ENCODE data around the gene G3BP2. TPM values are rescaled to one million over a fixed set of nuclear protein-coding genes. Genes with fewer than 3 reads are reported as not detected.
"Not testable (repeated sequence)": the region's sequence is repeated elsewhere in the genome, so short reads cannot be mapped to it uniquely, and the experiment has no call there.

Gene G3BP2
- total and polyA plus RNA-seq, 2 donors from 2014 or later = 31.4 to 111 TPM

DNA sequence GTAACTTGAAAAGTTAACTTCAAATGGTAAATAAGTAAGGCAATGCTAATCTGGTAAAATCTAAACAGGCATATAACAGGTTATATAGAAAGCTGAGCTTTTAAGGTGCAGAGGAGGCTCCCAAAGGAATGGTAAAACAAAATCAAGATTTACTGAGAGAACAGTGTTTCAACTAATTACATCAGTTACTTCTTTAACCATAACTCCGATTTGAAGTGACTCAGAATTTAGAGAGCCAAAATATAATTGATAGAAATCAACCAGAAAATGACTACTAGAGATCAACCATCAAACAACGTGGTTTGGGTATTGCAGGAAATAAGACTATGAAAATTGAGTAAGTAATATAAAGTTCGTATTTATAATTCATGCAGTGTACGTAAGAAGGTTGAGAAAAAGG, 6.9 kb downstream of the G3BP2 start:
- Histone ChIP-seq H3K4me1 (ENCODE audit: control insufficient read depth in 2 of 3, insufficient read depth in 2 of 3, low read depth in 1 of 3, low read length in 3 of 3) (peaks cover 0 to 16% (median 4%) of the 10 kb centered on the region in 3 donors), H3K9me3 (ENCODE audit: control insufficient read depth in 2 of 3, insufficient read depth in 1 of 3, low read length in 3 of 3) (no peaks in the 10 kb centered on the region), H3K27me3 (ENCODE audit: control insufficient read depth, insufficient read depth, low read length) (no peaks in the 10 kb centered on the region), H3K4me3 (ENCODE audit: low read length in 3 of 3) (no peak overlapping the region), H3K9ac (ENCODE audit: low read length in 3 of 3) (no peak overlapping the region), H3K36me3 (ENCODE audit: control insufficient read depth in 2 of 3, insufficient read depth in 3 of 3, low read length in 3 of 3) (no peaks in the 10 kb centered on the region), H3K27ac (ENCODE audit: low read depth in 2 of 2, low read length in 2 of 2) (no peak overlapping the region)
- DNase-seq (no peak), FAIRE-seq (no peak)
- intact Hi-C loops (cut with DNase I) = no loop called here
- TF ChIP-seq, protein P1, sequence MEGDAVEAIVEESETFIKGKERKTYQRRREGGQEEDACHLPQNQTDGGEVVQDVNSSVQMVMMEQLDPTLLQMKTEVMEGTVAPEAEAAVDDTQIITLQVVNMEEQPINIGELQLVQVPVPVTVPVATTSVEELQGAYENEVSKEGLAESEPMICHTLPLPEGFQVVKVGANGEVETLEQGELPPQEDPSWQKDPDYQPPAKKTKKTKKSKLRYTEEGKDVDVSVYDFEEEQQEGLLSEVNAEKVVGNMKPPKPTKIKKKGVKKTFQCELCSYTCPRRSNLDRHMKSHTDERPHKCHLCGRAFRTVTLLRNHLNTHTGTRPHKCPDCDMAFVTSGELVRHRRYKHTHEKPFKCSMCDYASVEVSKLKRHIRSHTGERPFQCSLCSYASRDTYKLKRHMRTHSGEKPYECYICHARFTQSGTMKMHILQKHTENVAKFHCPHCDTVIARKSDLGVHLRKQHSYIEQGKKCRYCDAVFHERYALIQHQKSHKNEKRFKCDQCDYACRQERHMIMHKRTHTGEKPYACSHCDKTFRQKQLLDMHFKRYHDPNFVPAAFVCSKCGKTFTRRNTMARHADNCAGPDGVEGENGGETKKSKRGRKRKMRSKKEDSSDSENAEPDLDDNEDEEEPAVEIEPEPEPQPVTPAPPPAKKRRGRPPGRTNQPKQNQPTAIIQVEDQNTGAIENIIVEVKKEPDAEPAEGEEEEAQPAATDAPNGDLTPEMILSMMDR (IDR thresholded peaks at IDR 0.05; ENCODE audit: borderline replicate concordance, extremely low read depth, insufficient read depth) = no peak

DNA sequence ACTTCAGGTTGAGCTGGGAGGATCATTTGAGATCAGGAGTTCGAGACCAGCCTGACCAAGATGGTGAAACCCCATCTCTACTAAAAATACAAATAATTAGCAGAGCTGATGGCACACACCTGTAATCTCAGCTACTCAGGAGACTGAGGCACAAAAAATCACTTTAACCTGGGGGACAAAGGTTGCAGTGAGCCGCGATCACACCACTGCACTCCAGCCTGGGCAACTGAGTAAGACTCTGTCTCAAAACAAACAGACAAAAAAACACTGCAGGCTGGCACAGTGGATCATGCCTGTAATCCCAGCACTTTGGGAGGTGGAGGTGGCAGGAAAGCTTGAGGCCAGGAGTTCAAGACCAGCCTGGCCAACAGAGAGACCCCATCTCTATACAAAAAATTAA, 8.6 kb downstream of the G3BP2 start:
- H3K4me1 ChIP-seq (ENCODE audit: control insufficient read depth in 2 of 3, insufficient read depth in 2 of 3, low read depth in 1 of 3, low read length in 3 of 3); H3K4me3 ChIP-seq (ENCODE audit: low read length in 3 of 3); H3K9ac ChIP-seq (ENCODE audit: low read length in 3 of 3); FAIRE-seq; H3K9me3 ChIP-seq (ENCODE audit: control insufficient read depth in 2 of 3, insufficient read depth in 1 of 3, low read length in 3 of 3); intact Hi-C loops (cut with DNase I); DNase-seq; H3K27ac ChIP-seq (ENCODE audit: low read depth in 2 of 2, low read length in 2 of 2); H3K36me3 ChIP-seq (ENCODE audit: control insufficient read depth in 2 of 3, insufficient read depth in 3 of 3, low read length in 3 of 3); H3K27me3 ChIP-seq (ENCODE audit: control insufficient read depth, insufficient read depth, low read length): not testable (repeated sequence)

DNA sequence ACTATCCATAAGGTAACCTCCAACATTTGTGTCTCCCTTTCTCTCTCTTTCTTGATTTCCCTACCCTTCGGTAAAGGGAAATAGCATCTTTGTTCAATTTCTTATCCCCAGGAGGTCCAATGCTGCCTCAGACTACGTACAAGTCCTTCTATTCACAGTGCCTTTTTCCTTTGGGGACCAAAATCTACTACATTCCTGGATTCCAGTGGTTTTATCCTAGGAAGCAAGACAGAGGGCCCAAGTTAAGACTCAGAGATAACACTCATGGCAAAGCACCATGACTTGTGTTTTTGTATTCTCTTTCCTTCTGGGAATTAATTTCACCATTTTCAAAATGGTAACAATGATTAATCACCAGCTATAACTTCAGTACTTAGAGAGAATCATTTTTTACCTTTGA, 10.6 kb downstream of the G3BP2 start:
- Histone ChIP-seq H3K9ac (ENCODE audit: low read length in 3 of 3) (no peak overlapping the region), H3K4me3 (ENCODE audit: low read length in 3 of 3) (no peak overlapping the region), H3K4me1 (ENCODE audit: control insufficient read depth in 2 of 3, insufficient read depth in 2 of 3, low read depth in 1 of 3, low read length in 3 of 3) (peaks cover 0 to 13% (median 4%) of the 10 kb centered on the region in 3 donors), H3K27me3 (ENCODE audit: control insufficient read depth, insufficient read depth, low read length) (no peaks in the 10 kb centered on the region), H3K27ac (ENCODE audit: low read depth in 2 of 2, low read length in 2 of 2) (no peak overlapping the region), H3K9me3 (ENCODE audit: control insufficient read depth in 2 of 3, insufficient read depth in 1 of 3, low read length in 3 of 3) (no peaks in the 10 kb centered on the region), H3K36me3 (ENCODE audit: control insufficient read depth in 2 of 3, insufficient read depth in 3 of 3, low read length in 3 of 3) (peaks cover 0 to 11% (median 6%) of the 10 kb centered on the region in 3 donors)
- TF ChIP-seq, protein P1 (IDR thresholded peaks at IDR 0.05; ENCODE audit: borderline replicate concordance, extremely low read depth, insufficient read depth) = no peak
- DNase-seq (no peak), FAIRE-seq (no peak)
- intact Hi-C loops (cut with DNase I) = no loop called here

DNA sequence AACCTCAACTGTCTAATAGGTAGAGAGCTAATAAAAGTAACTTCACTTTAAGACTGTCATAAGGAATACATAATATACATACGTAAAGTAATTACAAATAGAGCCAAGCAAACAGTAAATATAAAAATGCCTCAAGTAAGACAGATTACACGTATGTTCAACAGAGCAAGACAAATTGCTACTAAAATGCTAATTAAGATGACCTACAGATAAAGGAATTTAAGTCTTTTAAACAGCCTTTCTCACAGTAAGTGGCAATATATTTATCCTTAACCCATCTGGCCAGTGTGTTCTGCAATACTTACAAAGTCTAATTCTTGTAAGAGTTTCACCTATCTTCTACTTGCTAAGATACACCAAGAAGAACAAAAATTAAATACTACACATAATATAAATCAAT, 12.7 kb downstream of the G3BP2 start:
- Histone ChIP-seq H3K27ac (ENCODE audit: low read depth in 2 of 2, low read length in 2 of 2) (no peak overlapping the region), H3K9me3 (ENCODE audit: control insufficient read depth in 2 of 3, insufficient read depth in 1 of 3, low read length in 3 of 3) (no peaks in the 10 kb centered on the region), H3K4me3 (ENCODE audit: low read length in 3 of 3) (no peak overlapping the region), H3K36me3 (ENCODE audit: control insufficient read depth in 2 of 3, insufficient read depth in 3 of 3, low read length in 3 of 3) (peaks cover 2 to 18% (median 13%) of the 10 kb centered on the region in 3 donors), H3K9ac (ENCODE audit: low read length in 3 of 3) (no peak overlapping the region), H3K4me1 (ENCODE audit: control insufficient read depth in 2 of 3, insufficient read depth in 2 of 3, low read depth in 1 of 3, low read length in 3 of 3) (peaks cover 0 to 7% (median 0%) of the 10 kb centered on the region in 3 donors), H3K27me3 (ENCODE audit: control insufficient read depth, insufficient read depth, low read length) (no peaks in the 10 kb centered on the region)
- TF ChIP-seq, protein P1 (IDR thresholded peaks at IDR 0.05; ENCODE audit: borderline replicate concordance, extremely low read depth, insufficient read depth) = no peak
- no peak for FAIRE-seq
- intact Hi-C loops (cut with DNase I) = no loop called here
- DNase-seq = no peak
